ENCODE data around the gene SDF4.

DNA sequence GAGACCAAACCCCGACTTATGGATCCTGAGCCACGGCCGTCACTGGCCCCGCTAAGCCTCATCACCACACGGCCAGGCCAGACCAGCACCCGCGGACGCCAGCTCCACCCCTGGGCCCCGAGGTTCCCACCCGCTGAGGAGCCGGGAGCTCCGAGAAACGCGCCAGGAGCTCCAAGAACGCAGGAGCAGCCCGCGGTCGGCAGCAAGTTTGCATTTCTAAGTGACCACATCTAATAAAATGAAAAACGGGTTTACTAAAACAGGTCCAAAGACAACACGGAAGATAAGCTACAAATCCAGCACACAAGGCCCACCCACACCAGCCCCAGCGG, 22.8 kb upstream of the SDF4 start:
- TF ChIP-seq, protein P1, sequence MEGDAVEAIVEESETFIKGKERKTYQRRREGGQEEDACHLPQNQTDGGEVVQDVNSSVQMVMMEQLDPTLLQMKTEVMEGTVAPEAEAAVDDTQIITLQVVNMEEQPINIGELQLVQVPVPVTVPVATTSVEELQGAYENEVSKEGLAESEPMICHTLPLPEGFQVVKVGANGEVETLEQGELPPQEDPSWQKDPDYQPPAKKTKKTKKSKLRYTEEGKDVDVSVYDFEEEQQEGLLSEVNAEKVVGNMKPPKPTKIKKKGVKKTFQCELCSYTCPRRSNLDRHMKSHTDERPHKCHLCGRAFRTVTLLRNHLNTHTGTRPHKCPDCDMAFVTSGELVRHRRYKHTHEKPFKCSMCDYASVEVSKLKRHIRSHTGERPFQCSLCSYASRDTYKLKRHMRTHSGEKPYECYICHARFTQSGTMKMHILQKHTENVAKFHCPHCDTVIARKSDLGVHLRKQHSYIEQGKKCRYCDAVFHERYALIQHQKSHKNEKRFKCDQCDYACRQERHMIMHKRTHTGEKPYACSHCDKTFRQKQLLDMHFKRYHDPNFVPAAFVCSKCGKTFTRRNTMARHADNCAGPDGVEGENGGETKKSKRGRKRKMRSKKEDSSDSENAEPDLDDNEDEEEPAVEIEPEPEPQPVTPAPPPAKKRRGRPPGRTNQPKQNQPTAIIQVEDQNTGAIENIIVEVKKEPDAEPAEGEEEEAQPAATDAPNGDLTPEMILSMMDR (IDR thresholded peaks at IDR 0.05): no peak
- no peak for TF ChIP-seq POLR2A (IDR thresholded peaks at IDR 0.05)

Data from lower leg skin (tissue), 3 donors.